GM21515 (cell line): ENCODE results near the gene CNKSR2.
"Not testable (repeated sequence)": the region's sequence is repeated elsewhere in the genome, so short reads cannot be mapped to it uniquely, and the experiment has no call there.

ENCODE experiments used
- ATAC-seq: cut with Tn5 transposase; IDR thresholded peaks from one replicate; pipeline ENCODE4 v1.9.1; 2021; ENCODE audit not compliant: unreplicated experiment

The CNKSR2 gene

DNA sequence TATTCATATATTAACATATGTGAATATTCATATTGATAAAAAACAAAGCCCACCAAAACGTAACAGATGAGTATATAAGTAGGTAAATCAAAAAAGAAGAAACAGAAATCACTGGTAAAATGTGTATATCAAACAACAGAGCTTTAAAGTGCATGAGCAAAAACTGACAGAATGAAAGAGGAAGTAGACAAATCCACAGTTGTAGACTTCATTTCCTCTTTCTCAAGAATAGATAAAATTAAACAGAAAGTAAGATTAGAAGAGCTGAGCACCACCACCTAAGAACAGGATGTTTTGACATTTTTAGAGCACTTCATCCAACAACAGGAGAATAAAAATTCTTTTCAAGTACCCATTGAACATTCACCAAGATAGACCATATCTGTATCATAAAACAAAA, 64.6 kb downstream of the CNKSR2 start:
- ATAC-seq: peak; percentile 100

- ATAC-seq: no peak
Observed at GRCh38 chrX:21440911-21441310, 66.7 kb downstream of the CNKSR2 start.

DNA sequence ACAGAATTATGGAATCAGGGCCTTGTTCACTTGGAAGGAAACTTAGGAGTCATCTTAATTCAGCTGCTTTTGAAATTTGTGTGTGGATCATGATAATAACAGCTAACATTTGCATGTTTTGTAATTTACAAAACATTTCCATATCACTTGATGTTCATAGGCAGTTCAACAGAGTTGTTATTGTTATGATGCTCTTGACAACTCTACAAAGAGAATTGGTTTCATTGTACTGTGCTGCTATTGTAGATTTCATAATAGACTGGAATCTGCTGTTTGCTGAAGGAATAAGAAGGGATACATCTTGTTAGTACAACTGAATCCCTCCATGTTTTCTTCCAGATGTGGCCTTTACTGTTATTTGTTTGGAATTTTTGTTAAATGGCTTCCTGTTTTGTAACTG, 83.5 kb downstream of the CNKSR2 start:
- no peak for ATAC-seq

GRCh38 chrX:21469071-21469470, 94.9 kb downstream of the CNKSR2 start:
- no peak for ATAC-seq

DNA sequence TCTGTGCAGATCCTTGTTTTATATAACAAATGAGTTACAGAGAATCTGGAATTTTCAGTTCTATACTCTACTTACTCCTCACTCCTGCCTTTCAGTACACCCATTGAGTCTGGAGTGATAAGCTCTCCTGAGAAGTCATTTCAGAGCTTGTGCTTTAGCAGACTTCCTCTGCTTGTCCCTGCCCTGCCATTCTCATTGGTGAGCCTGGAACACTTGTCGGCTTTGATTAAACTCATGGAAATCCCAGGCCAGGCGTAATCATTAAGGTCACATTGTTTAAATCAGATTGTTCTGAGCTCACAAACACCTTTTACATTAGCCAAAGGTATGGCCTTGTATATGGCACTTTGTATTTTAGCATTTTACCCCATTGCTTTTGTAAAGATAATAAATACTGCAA, 102.7 kb downstream of the CNKSR2 start:
- no peak for ATAC-seq

DNA sequence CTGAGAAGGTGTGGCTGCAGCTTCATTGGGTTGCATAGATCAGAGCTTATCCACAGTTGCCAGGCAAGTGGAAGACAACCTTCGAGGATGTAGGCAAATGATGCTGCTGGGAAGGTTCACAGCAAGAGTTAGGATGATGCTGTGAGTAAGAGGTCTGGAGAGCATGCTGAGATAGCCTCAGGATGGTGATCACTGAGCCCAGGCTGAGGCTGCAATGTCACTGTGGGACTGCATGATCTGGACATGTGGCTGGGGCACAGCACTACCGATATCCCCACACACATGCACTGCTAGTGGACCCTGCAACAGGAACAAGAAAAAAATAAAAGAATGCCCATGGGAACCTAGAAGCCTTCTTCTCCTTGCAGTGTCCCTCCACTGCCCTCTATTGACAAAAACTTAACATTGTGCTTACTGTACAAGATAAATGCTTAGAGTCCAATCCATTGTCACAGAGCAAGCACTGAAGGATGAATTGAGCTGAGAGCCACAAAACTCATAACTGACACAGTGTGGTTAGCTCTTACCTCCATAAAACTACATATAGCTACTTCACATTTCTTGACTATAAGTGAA, 105.6 kb downstream of the CNKSR2 start:
- ATAC-seq: peak; percentile 56

DNA sequence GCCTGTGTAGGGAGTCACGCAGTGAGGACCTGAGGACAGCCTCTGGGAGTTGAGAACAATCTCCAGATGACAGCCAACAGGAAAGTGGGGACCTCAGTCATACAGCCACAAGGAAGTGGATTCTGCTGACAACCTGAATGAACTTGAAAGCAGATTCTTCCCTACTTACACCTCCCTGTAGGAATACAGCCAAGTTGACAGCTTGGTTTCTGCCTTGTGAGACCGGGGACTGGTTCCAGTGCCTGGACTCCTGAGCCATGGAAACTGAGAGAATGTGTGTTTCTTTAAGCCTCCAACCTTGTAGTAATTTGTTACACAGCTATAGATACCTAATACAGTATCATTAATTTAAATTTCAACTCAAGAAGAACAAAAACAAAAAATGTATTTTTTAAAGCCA, 107.5 kb downstream of the CNKSR2 start:
- ATAC-seq: no peak

- ATAC-seq: not testable (repeated sequence)
Observed at GRCh38 chrX:21484051-21484450, 109.8 kb downstream of the CNKSR2 start.

- ATAC-seq: no peak
Observed at GRCh38 chrX:21487832-21488231, 113.6 kb downstream of the CNKSR2 start.

GRCh38 chrX:21490341-21490740, 116.1 kb downstream of the CNKSR2 start:
- no peak for ATAC-seq

DNA sequence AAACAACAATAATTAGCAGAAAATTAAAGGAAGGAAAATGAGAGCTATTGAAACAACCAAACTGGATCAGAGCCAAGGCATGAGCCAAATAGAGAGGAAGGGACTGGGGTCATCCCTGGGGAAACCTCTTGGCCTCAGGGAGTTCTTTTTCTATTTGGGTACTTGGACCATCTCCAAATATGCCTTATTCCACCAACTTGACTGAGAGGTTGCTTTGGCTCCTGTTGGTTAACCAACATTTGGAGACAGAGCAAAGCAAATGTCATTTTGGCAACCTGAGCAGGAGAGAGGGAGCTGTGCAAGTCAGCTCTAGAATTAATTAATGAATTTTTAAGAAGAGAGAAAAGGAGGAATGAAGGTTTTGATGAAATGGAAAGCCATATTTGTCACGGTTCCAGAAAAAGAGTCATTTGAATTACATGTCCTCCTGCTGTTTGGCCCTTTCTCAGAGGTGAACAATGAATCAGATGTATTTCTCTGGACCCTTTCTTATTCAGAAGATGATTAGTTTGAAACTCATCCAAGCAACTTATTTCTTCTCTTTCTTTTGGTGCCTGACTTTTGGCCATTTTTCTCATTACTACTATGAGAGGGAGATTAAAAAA, 119.1 kb downstream of the CNKSR2 start:
- no peak for ATAC-seq

DNA sequence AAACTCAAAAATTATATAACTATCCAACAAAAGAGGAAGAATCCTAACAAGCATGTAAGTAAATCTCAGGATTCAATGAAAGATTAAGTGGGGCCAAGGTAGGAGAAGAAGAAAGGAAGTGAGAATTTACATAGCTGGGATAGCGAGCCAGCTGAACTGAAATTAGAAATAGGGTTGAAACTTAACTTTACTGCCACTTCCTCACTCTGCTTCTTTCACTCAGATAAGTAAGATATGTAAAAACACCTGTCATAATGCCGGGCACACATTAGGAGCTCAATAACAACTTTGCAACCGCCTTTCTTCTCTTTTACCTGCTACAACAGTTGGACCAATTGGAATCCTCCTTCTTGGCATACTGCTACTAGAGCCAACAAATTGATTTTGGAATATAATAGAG, 129.4 kb downstream of the CNKSR2 start:
- ATAC-seq: peak; percentile 90

GRCh38 chrX:21509912-21510311, 135.7 kb downstream of the CNKSR2 start:
- ATAC-seq: no peak

GRCh38 chrX:21524008-21524407, 149.8 kb downstream of the CNKSR2 start:
- ATAC-seq: no peak

DNA sequence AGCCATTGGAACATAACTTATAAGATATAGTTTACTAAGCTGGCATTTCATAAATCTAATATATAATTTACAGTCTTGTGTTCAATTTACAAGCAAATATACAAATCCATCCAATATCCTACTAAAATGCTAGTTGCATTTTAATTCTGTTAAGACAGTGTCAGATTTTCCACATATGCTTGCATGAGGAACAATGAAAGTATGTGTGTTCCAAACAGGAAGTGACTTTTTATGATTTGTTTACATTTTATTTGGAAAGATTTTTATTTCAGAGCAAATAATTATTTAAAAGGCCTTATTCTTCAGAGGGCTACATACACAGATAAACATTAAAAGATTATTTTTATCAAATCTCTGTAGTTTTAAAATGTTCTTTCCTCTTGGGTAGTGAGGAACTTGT, 153.9 kb downstream of the CNKSR2 start:
- no peak for ATAC-seq

- ATAC-seq: no peak
Observed at GRCh38 chrX:21529771-21530170, 155.6 kb downstream of the CNKSR2 start.

DNA sequence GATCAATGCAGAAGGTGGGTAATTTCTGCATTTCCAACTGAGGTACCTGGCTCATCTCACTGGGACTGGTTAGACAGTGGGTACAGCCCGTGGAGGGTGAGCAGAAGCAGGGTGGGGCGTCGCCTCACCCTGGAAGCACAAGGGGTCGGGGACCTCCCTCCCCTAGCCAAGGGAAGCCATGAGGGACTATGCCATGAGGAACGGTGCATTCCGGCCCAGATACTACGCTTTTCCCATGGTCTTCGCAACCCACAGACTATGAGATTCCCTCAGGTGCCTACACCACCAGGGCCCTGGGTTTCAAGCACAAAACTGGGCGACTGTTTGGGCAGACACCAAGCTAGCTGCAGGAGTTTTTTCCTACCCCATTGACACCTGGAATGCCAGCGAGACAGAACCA, 170.4 kb downstream of the CNKSR2 start:
- ATAC-seq: not testable (repeated sequence)

DNA sequence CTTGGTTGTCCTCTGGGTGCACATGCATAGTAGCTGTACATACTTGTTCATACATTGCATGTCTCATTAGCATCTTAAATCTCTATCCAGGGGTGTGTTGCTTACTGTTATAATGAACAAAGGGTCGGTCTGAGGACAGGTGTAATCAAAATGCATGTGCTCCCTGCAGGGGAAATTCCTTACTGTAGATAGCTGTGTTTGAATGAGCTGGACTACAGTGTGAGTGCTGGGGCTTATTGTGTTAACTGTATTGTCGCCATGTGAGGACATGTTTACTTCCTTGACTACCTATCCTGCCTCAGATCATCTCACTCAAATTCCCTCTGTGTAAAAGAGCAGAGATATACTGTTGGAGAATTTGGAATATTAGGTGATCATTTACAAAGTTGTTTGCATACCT, 185.2 kb downstream of the CNKSR2 start:
- no peak for ATAC-seq

GRCh38 chrX:21565025-21565424, 190.8 kb downstream of the CNKSR2 start:
- ATAC-seq: no peak

- ATAC-seq: no peak
Observed at GRCh38 chrX:21574793-21575192, 200.6 kb downstream of the CNKSR2 start.

DNA sequence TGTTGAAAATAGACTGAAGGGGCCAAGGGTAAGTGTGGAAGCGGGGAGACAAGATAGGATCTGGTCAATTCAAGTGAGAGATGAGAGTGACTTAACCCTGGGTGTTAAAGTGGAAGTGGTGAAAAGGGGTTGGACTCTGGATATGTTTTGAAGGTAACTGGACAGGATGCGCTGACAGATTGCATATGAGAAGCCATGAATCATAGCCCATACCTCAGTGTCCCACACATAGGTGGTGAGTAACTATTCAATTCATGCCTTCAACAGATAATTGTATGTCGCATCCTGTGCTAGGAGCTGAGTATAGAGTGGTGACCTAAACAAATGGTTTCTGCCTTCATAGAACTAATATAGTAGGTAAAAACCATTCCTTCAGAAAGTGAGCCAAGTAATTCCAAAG, 207.3 kb downstream of the CNKSR2 start:
- ATAC-seq: no peak

GRCh38 chrX:21586001-21586400, 211.8 kb downstream of the CNKSR2 start:
- ATAC-seq: no peak
